IMR-90 (cell line): Measurements from ENCODE around the gene ESRRB.

Experiments used
- CTCF ChIP-seq: conservative IDR thresholded peaks from 2 replicates; pipeline ENCODE4 v1.5.1; 2012; ENCODE audit warnings: mild to moderate bottlenecking, low read depth, low read length, improper control_type of control experiment
- ELK1 ChIP-seq: fragments of 150-350 bp; IDR thresholded peaks from 2 replicates; pipeline ENCODE4 v1.6.1; 2016; ENCODE audit warnings: low read depth, mild to moderate bottlenecking, low read length, moderate library complexity, borderline replicate concordance
- MXI1 ChIP-seq: IDR thresholded peaks from 2 replicates; pipeline ENCODE4 v1.6.1; 2012; ENCODE audit warnings: low read depth, mild to moderate bottlenecking, low read length, moderate library complexity, borderline replicate concordance
- POLR2A ChIP-seq: IDR thresholded peaks from 2 replicates; pipeline ENCODE4 v1.6.1; 2012; ENCODE audit warnings: mild to moderate bottlenecking, low read depth, low read length

- TF ChIP-seq CTCF (no peak), POLR2A (no peak), MXI1 (no peak), ELK1 (no peak)
Measured at GRCh38 chr14:76412501-76412900, 36.6 kb downstream of the ESRRB start.
